Dendritic cell treated with granulocyte-macrophage colony-stimulating factor and Interleukin-4, amounts not matched to agents 40 ng/mL and 50 ng/mL, for 4 days (primary cell): ENCODE data around the gene FOXN3.
"Not testable (repeated sequence)": the region's sequence is repeated elsewhere in the genome, so short reads cannot be mapped to it uniquely, and the experiment has no call there.

Source experiments
- H3K27ac Mint-ChIP-seq: one replicate; pipeline ENCODE4 v1.8.0; 2022; ENCODE audit warnings: mild to moderate bottlenecking, mixed read lengths
- H3K27me3 Mint-ChIP-seq: one replicate; pipeline ENCODE4 v1.8.0; 2022; ENCODE audit warnings: mild to moderate bottlenecking, mixed read lengths
- H3K36me3 Mint-ChIP-seq: one replicate; pipeline ENCODE4 v1.8.0; 2022; ENCODE audit warnings: low read depth, mixed read lengths
- H3K4me1 Mint-ChIP-seq: one replicate; pipeline ENCODE4 v1.8.0; 2022; ENCODE audit warnings: low read depth, mixed read lengths
- H3K4me3 Mint-ChIP-seq: one replicate; pipeline ENCODE4 v1.8.0; 2022; ENCODE audit warnings: mild to moderate bottlenecking, moderate library complexity, mixed read lengths
- H3K9me3 Mint-ChIP-seq: one replicate; pipeline ENCODE4 v1.8.0; 2022; ENCODE audit warnings: mixed read lengths
- intact Hi-C: fragments of 100-400 bp; cut with micrococcal nuclease; formaldehyde crosslinking; loops from one replicate; pipeline ENCODE4 v1.15.0; 2022

Gene FOXN3

DNA sequence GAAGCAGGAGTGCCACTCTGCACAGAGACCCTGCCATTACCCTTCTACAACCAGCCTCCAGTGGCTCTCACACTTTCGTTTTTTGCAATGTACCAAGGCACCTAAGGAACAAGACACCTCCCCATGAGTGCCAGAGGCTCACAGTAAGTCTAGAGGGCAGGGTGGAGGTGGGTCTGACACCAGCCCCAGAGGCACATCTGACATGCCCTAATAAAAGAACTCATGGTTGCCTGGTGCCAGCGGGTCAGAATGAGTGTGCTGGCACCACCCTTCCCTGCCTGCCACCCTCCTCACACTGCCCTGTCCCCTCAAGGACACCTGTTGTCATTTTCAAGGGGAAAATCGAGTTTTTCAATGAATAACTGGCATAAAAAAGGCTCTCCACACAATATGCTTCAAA lies 161.2 kb downstream of the FOXN3 start:
- H3K4me3 Mint-ChIP-seq = no peak overlapping the region
- H3K27me3 Mint-ChIP-seq = no peaks in the 10 kb centered on the region
- peaks cover 45% of the 10 kb centered on the region for H3K4me1 Mint-ChIP-seq
- peak overlapping the region; percentile 50 for H3K27ac Mint-ChIP-seq
- intact Hi-C loops = no loop called here
- no peaks in the 10 kb centered on the region for H3K9me3 Mint-ChIP-seq
- peaks cover 45% of the 10 kb centered on the region for H3K36me3 Mint-ChIP-seq

DNA sequence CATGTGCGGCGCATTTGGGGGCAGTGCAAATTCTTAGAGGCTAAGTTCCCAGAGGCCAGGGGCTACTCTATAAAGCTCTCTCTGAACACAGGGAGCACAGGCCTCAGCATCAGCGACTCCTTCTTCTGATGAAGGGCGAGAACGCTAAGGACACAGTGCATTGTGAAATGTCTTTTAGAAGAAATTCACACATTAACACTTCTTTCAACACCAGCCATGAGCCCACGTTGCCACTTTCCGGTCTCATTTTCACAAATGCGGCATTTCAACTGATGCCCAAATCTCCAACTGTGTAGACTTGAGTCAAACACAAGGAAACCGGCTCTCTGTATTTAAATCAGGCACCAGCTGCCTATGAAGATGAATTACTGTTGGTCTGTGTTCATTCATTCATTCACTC lies 162.0 kb downstream of the FOXN3 start:
- no peaks in the 10 kb centered on the region for H3K27me3 Mint-ChIP-seq
- H3K36me3 Mint-ChIP-seq = peaks cover 53% of the 10 kb centered on the region
- intact Hi-C loops = no loop called here
- H3K4me3 Mint-ChIP-seq = no peak overlapping the region
- H3K9me3 Mint-ChIP-seq = no peaks in the 10 kb centered on the region
- peaks cover 45% of the 10 kb centered on the region for H3K4me1 Mint-ChIP-seq
- peak overlapping the region; percentile 50 for H3K27ac Mint-ChIP-seq

DNA sequence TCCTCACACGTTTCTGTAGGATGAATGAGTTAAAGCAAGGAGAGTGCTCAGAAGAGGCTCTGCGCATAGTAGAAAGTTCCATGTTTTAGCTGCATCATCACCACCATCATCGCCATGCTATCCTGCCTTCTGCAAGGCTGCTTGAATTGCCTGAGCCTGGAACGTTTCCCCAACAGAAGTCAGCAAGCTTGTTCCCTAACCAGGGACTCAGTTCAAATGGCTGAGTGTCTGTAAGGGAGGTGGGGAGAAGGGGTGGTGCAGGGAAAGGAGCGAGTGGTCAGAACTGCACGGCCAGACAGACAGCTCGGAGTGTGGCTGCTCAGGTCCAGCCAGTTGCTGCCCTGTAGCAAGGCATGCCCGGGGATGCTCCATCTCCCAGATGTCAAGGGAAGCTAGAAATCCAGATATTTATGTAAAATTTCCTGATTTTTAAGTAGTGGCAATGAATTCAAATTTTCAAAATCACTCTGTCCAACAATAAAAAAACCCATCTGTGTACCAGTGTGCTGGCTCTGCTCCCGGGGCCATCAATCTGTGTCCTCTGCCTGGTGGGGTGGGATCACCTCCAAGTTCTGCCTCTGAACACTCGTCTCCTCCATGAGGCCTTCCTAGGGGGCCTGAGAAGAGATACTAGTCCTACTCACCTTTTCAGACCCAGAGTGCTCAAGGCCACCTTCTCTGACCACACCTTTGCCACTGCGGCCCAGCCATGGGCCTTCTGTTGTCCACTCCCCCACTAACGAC lies 162.7 kb downstream of the FOXN3 start:
- H3K27me3 Mint-ChIP-seq = no peaks in the 10 kb centered on the region
- H3K36me3 Mint-ChIP-seq = peaks cover 60% of the 10 kb centered on the region
- peaks cover 43% of the 10 kb centered on the region for H3K4me1 Mint-ChIP-seq
- H3K4me3 Mint-ChIP-seq = no peak overlapping the region
- H3K27ac Mint-ChIP-seq = peak overlapping the region; percentile 39
- H3K9me3 Mint-ChIP-seq = no peaks in the 10 kb centered on the region
- intact Hi-C loops = no loop called here

DNA sequence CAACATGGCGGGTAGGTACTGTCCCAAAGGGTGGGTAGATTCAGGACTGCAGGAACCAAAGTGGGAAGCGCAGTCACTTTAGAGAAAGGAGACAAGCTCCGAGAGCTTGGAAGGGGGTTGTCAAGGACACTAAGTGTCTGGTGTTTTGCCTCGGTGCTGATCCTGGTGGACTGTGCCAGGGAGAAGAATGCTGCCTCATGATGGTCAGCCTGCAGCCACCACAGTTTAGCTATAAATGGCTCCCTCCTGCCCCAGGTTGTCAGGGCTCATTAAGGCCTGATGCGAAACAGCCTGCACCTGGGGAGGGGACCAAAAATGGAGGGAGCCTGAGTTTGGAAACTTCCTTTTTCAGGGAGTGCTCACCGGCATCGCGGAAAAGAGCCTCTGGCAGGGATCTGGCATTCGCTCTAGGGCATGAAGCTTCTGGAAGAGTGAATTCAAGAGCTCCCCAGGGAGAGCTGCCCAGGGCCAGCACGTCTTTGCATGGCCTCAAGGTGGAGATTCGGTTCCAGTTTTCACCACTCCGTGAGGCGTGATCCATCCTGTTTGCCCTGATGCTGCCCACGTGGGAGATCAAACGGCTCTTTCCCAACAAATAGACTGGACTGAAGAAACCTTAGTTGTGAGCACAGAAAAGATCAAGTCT lies 164.0 kb downstream of the FOXN3 start:
- intact Hi-C loops = no loop called here
- Mint-ChIP-seq H3K27ac (peak overlapping the region; percentile 39), H3K36me3 (peaks cover 60% of the 10 kb centered on the region), H3K4me3 (no peak overlapping the region), H3K4me1 (peaks cover 37% of the 10 kb centered on the region), H3K27me3 (no peaks in the 10 kb centered on the region), H3K9me3 (no peaks in the 10 kb centered on the region)

DNA sequence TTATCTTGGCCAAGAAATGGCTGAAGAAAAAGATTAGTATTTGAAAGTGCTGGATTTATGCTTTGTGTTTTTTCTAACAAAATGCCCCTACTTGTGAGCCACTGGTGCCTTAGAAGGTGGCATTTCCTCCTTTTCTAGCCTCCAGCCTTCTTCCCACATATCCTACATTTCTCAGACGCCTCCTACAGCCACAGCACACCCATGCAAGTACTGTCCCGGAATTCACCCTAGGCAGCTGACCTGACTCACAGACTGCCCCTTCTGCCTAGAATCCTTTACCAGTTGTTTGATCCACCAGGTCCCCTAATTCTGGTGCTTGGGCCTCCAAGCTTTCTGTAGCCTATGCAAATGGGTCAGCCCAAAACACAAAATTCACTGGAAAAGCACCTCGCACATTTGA lies 166.0 kb downstream of the FOXN3 start:
- peaks cover 40% of the 10 kb centered on the region for H3K4me1 Mint-ChIP-seq
- no peaks in the 10 kb centered on the region for H3K27me3 Mint-ChIP-seq
- peak overlapping the region; percentile 28 for H3K27ac Mint-ChIP-seq
- intact Hi-C loops = no loop called here
- peaks cover 47% of the 10 kb centered on the region for H3K36me3 Mint-ChIP-seq
- H3K4me3 Mint-ChIP-seq = no peak overlapping the region
- no peaks in the 10 kb centered on the region for H3K9me3 Mint-ChIP-seq

DNA sequence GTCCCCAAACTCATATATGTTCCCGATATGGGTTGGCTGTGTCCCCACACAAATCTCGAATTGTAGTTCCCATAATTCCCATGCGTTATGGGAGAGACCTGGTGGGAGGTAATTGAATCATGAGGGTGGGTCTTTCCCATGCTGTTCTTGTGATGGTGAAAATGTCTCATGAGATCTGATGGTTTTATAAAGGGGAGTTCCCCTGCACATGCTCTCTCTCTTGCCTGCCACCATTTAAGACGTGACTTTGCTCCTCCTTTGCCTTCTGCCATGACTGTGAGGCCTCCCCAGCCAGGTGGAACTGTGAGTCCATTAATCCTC lies 166.4 kb downstream of the FOXN3 start:
- H3K27me3 Mint-ChIP-seq, H3K9me3 Mint-ChIP-seq, H3K4me3 Mint-ChIP-seq, intact Hi-C loops: not testable (repeated sequence)
- H3K27ac Mint-ChIP-seq = peak overlapping the region; percentile 28
- H3K36me3 Mint-ChIP-seq = peaks cover 43% of the 10 kb centered on the region
- peaks cover 37% of the 10 kb centered on the region for H3K4me1 Mint-ChIP-seq

DNA sequence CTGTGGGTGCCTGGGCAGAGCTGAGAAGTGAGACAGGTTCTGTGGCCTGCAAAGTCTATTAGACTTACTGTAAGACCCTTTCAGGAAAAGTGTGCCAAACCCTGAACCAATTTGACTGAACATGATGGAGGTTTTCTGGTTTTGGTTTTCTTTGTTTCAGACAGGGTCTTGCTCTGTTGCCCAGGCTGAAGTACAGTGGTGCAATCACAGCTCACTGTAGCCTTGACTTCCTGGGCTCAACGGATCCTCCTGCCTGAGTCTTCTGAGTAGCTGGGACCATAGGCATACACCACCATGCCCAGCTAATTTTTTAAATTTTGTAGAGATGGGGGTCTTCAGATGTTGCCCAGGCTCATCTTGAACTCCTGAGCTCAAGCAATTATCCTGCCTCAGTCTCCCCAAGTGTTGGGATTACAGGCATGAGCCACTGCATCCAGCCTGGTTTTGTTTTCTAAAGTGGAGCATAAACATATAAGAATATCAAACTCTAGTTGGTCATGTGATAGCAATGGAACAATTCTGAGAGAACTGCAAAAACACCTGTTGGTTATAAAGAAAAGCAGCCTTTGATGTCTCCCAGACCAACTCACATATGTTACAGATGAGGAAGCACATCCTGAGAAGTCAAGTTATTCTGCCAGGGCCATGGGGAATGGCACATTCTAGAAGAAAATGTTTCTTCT lies 166.9 kb downstream of the FOXN3 start:
- H3K4me3 Mint-ChIP-seq = no peak overlapping the region
- no peaks in the 10 kb centered on the region for H3K9me3 Mint-ChIP-seq
- peaks cover 43% of the 10 kb centered on the region for H3K36me3 Mint-ChIP-seq
- H3K27me3 Mint-ChIP-seq = no peaks in the 10 kb centered on the region
- peaks cover 35% of the 10 kb centered on the region for H3K4me1 Mint-ChIP-seq
- no peak overlapping the region for H3K27ac Mint-ChIP-seq
- intact Hi-C loops = no loop called here

DNA sequence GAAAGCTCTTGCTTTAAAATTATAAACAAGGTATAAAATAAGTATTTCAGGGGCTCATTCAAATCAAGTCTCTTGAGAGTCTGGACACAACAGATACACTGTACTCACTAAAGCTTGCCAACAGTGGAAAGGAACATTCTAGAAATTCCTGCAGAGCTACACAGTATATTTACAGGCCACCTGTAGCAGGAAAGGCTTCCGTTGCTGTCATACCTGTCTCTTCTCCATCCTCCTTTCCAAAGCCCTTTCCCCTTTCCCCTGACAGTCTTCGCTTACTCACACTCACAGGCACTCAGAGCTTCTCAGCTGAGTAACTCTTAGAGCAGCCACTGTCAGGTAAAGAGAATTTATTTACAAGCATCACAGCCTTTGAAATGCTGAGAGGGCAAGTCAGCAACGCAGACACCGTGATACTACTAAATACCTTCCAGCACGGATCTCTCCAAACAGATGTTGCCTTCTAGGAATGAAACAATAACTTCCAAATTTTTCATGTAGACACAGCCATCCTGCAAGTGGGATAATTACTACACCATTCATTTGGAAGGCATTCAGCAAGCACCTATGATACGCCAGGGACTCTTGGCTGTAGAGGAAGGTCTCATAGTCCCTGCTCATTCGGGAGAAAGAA lies 167.9 kb downstream of the FOXN3 start:
- peaks cover 27% of the 10 kb centered on the region for H3K4me1 Mint-ChIP-seq
- H3K27ac Mint-ChIP-seq = no peak overlapping the region
- H3K36me3 Mint-ChIP-seq = peaks cover 52% of the 10 kb centered on the region
- H3K27me3 Mint-ChIP-seq = no peaks in the 10 kb centered on the region
- no peak overlapping the region for H3K4me3 Mint-ChIP-seq
- H3K9me3 Mint-ChIP-seq = no peaks in the 10 kb centered on the region
- intact Hi-C loops = no loop called here

DNA sequence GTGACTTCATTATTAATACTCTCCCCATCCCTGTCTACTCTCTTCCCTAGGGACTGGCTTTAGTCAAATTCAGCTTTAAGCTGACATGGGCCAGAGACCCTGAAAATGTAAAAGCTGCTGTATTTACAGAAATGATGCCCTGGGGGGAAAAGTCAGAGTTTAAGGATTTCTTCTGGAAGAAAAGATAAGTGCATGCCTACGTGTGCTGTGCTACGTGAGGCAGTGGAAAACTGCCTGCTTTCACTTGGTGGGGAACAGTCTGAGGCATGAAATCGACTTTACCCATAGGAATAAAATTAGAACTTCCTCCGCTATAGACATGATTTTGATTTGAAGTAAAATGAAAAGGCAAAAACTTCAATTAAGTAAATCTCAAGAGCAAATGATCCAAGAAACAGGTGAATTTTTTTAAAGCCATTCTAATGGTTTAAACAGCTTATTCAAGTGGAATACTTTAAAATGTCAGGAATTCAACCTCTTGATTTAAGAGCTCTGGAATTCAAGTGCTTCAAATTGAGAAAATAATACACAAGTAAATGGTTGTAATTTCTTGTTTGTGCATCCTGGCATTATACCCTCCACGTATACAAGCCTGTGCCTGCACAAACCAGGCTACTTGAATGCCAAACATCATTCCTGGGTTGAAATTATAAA lies 168.5 kb downstream of the FOXN3 start:
- no peaks in the 10 kb centered on the region for H3K9me3 Mint-ChIP-seq
- intact Hi-C loops = no loop called here
- no peaks in the 10 kb centered on the region for H3K27me3 Mint-ChIP-seq
- peaks cover 21% of the 10 kb centered on the region for H3K4me1 Mint-ChIP-seq
- H3K27ac Mint-ChIP-seq = no peak overlapping the region
- H3K4me3 Mint-ChIP-seq = no peak overlapping the region
- peaks cover 46% of the 10 kb centered on the region for H3K36me3 Mint-ChIP-seq

DNA sequence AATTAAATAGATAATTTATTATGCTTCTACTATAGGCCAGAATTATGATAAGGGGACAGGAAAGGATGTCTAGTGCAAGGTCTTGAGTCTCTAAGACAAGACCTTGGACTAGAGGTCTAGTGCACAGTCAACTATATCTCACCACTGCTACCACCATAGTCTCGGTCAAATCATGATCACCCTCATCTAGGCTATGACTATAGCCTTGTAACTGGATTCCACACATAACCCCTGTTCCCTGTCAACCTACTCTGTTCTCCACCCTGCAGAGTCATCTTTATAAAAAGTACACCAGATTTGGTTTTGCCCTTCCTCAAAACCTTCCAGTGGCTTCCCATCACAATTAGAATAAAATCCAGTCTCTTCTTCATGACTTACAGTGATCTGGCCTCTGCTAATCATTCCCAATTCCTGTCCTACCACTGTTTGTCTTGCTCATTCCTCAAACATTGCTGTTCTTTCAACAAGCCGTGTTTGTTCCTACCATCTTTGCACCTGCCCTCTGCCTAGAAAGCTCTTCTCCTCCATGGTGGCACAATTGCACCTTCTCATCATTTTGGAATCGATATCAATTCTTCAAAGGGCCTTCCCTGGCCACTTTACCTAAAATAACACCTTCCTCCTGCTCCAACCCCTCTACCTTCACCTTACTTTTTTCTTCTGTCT lies 169.4 kb downstream of the FOXN3 start:
- intact Hi-C loops = no loop called here
- Mint-ChIP-seq H3K9me3 (no peaks in the 10 kb centered on the region), H3K36me3 (peaks cover 36% of the 10 kb centered on the region), H3K27ac (peak overlapping the region; percentile 10), H3K27me3 (no peaks in the 10 kb centered on the region), H3K4me3 (no peak overlapping the region), H3K4me1 (peaks cover 19% of the 10 kb centered on the region)

DNA sequence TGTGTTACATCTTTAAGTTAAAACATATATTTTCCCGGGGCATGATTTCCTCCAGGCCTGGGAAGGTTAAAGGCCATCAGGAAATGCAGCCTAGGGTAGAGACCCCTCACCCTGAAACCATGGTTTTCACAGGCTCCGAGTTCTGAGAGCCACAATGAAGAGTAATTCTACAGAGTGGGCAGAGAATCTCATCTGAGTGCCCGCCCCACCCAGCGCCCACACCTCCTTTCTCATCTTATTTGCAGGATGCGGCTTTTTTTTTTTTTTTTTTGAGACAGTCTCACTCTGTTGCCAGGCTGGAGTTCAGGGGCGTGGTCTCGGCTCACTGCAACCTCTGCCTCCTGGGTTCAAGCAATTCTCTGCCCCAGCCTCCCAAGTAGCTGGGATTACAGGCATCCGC lies 170.7 kb downstream of the FOXN3 start:
- Mint-ChIP-seq H3K27ac (no peak overlapping the region), H3K4me1 (peaks cover 25% of the 10 kb centered on the region), H3K27me3 (no peaks in the 10 kb centered on the region), H3K36me3 (peaks cover 36% of the 10 kb centered on the region), H3K9me3 (no peaks in the 10 kb centered on the region), H3K4me3 (no peak overlapping the region)
- intact Hi-C loops = no loop called here

DNA sequence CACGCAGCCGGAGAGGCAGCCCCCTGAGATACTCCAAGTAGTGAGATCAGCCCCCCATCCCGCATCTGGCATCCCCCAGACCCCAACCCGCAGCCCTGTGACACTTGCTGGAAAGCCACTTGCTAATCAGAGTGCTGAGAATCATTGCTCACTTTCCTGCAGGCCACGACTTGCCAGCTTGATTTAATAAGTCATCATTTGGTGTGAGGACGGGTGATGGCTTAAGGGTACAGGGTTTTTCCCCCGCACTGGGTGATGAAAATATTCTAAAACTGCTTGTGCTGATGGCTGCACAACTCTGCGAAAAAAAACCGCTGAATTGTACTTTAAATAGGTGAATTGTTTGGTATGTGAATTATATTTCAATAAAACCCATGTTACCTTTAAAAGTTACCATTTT lies 171.2 kb downstream of the FOXN3 start:
- Mint-ChIP-seq H3K4me1 (peaks cover 25% of the 10 kb centered on the region), H3K9me3 (no peaks in the 10 kb centered on the region), H3K4me3 (no peak overlapping the region), H3K27ac (no peak overlapping the region), H3K36me3 (peaks cover 41% of the 10 kb centered on the region), H3K27me3 (no peaks in the 10 kb centered on the region)
- intact Hi-C loops = no loop called here

DNA sequence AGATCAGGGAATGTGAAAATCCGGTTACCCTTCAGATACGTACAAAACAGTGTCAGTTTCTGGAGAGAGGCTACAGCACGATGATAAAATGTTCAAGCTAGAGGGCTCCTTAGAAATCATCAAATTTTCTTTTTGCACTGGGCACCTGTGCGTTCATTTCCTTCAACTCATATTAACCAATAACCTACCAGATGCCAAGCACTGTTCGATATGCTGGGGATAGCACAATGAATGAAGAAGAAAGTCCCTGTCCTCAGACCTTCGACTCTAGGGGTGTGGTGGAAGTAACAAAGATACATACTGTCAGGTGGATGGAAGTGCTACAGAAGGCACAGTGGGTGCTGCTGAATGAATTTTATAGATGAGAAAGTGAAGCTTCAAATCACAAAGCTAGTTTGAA lies 172.3 kb downstream of the FOXN3 start:
- Mint-ChIP-seq H3K4me1 (peaks cover 33% of the 10 kb centered on the region), H3K27me3 (no peaks in the 10 kb centered on the region), H3K9me3 (no peaks in the 10 kb centered on the region), H3K36me3 (peaks cover 37% of the 10 kb centered on the region), H3K4me3 (no peak overlapping the region), H3K27ac (no peak overlapping the region)
- intact Hi-C loops = no loop called here
